HCT116 (cell line): ENCODE data around the gene ACMSD. TPM values are rescaled to one million over a fixed set of nuclear protein-coding genes. Genes with fewer than 3 reads are reported as not detected.

Experiments
- ATAC-seq: fragments of 200-7000 bp; cut with Tn5 transposase; 2 replicates; pipeline ENCODE4 v1.9.1; 2020; ENCODE audit warnings: mild to moderate bottlenecking, moderate library complexity
- BruUV-seq: library from RNA; stranded (reverse); fragments of 400-500 nt; replicated peaks from 2 replicates; lab custom pipeline; 2021; lab: Mats Ljungman, UMichigan
- CTCF ChIA-PET: fragments of 300-600 bp; sonication (Branson Sonifier 250); formaldehyde crosslinking; loops from one replicate; lab custom pipeline; 2021; ENCODE audit warnings: antibody characterized with exemption; lab: Charles Lee
- POLR2A ChIA-PET: fragments of 300-600, 350-600 bp; sonication (Branson Sonifier 250); formaldehyde crosslinking; loops from one replicate; lab custom pipeline; 2021; ENCODE audit warnings: antibody characterized with exemption; lab: Charles Lee
- RAD21 ChIA-PET, 2 experiments: fragments of 300-600 bp; sonication (Branson Sonifier 250); formaldehyde crosslinking; loops; one replicate each; lab custom pipeline; 2023; ENCODE audit warnings: low total read pairs in 2 of 2; ENCODE audit not compliant: uncharacterized antibody in 2 of 2, unreplicated experiment in 2 of 2, low non-redundant PET in 1 of 2; lab: Charles Lee
- DNase-seq: peaks from one replicate; pipeline ENCODE4 v3.0.0-alpha.2; 2010; ENCODE audit warnings: low read depth, low spot score
- H2AFZ ChIP-seq: fragments of 200-600 bp; shearing (Covaris generic), sonication (generic); 2 replicates; pipeline ENCODE4 v1.6.1; 2017; ENCODE audit warnings: low read depth, mixed run types, mixed read lengths, antibody characterized with exemption, low read length; ENCODE audit not compliant: poor library complexity, severe bottlenecking
- H3K27ac ChIP-seq: 2 replicates; pipeline ENCODE4 v1.5.1; 2012; ENCODE audit warnings: low read depth, low read length
- H3K27me3 ChIP-seq: fragments of 200-600 bp; sonication (generic); 2 replicates; pipeline ENCODE4 v1.6.1; 2016; ENCODE audit warnings: mixed run types, low read length, mixed read lengths; ENCODE audit not compliant: insufficient read depth
- H3K36me3 ChIP-seq, 2 experiments: fragments of 200-500 bp in 1 of 2; fragments of 200-600 bp in 1 of 2; sonication (Bioruptor generic) in 1 of 2; sonication (generic) in 1 of 2; 2 replicates each; pipeline versions ENCODE4 v1.5.1 to v1.6.1; 2014 to 2016; ENCODE audit warnings: low read length in 2 of 2, inconsistent platforms in 1 of 2, mixed read lengths in 1 of 2, mixed run types in 1 of 2; ENCODE audit not compliant: insufficient read depth in 2 of 2, control insufficient read depth in 1 of 2
- H3K4me1 ChIP-seq, 2 experiments: fragments of 200-600 bp in 1 of 2; sonication (generic) in 1 of 2; 2 replicates each; pipeline versions ENCODE4 v1.5.1 to v1.6.1; 2012 to 2017; ENCODE audit warnings: low read length in 2 of 2, inconsistent platforms in 1 of 2, mild to moderate bottlenecking in 1 of 2, mixed read lengths in 1 of 2, mixed run types in 1 of 2, moderate library complexity in 1 of 2; ENCODE audit not compliant: insufficient read depth in 2 of 2, control insufficient read depth in 1 of 2
- H3K4me2 ChIP-seq: fragments of 200-600 bp; sonication (generic); 2 replicates; pipeline ENCODE4 v1.6.1; 2017; ENCODE audit warnings: mixed run types, low read length, mixed read lengths
- H3K4me3 ChIP-seq, 2 experiments: fragments of 200-600 bp in 1 of 2; sonication (generic) in 1 of 2; replicated peaks in 1 of 2; 2 replicates each; pipeline ENCODE4 v1.5.1; 2011 to 2016; ENCODE audit warnings: low read length in 2 of 2, control low read depth in 1 of 2, low read depth in 1 of 2, mild to moderate bottlenecking in 1 of 2, mixed read lengths in 1 of 2, mixed run types in 1 of 2
- H3K79me2 ChIP-seq: fragments of 200-600 bp; sonication (generic); 2 replicates; pipeline ENCODE4 v1.6.1; 2017; ENCODE audit warnings: mild to moderate bottlenecking, mixed run types, low read length, moderate library complexity, mixed read lengths; ENCODE audit not compliant: insufficient read depth
- H3K9ac ChIP-seq: fragments of 200-600 bp; sonication (generic); 2 replicates; pipeline ENCODE4 v1.6.1; 2016; ENCODE audit warnings: low read length, mixed read lengths
- H3K9me2 ChIP-seq: fragments of 200-600 bp; sonication (generic), shearing (Covaris generic); 2 replicates; pipeline ENCODE4 v1.6.1; 2017; ENCODE audit warnings: mixed run types, mild to moderate bottlenecking, moderate library complexity; ENCODE audit not compliant: insufficient read depth
- H3K9me3 ChIP-seq, 2 experiments: fragments of 200-500 bp in 1 of 2; fragments of 200-600 bp in 1 of 2; sonication (Bioruptor generic) in 1 of 2; sonication (generic) in 1 of 2; 2 replicates each; pipeline ENCODE4 v1.6.1; 2014 to 2017; ENCODE audit warnings: low read length in 2 of 2, mixed read lengths in 2 of 2, inconsistent platforms in 1 of 2, low read depth in 1 of 2, mild to moderate bottlenecking in 1 of 2, mixed run types in 1 of 2, moderate library complexity in 1 of 2; ENCODE audit not compliant: control insufficient read depth in 1 of 2, insufficient read depth in 1 of 2
- H4K20me1 ChIP-seq: fragments of 200-600 bp; sonication (generic), shearing (Covaris generic); 2 replicates; pipeline ENCODE4 v1.6.1; 2017; ENCODE audit warnings: mixed run types, mild to moderate bottlenecking, moderate library complexity; ENCODE audit not compliant: insufficient read depth
- EGR1 ChIP-seq: IDR thresholded peaks from 2 replicates; pipeline ENCODE4 v1.6.1; 2012; ENCODE audit warnings: low read depth
- EZH2 ChIP-seq: fragments of 200-600 bp; sonication (generic); IDR thresholded peaks from 2 replicates; pipeline ENCODE4 v1.6.1; 2017; ENCODE audit warnings: antibody characterized with exemption, mixed run types
- POLR2AphosphoS5 ChIP-seq: IDR thresholded peaks from 2 replicates; pipeline ENCODE4 v1.6.1; 2011; ENCODE audit warnings: mild to moderate bottlenecking, low read depth, low read length, moderate library complexity
- RAD21 ChIP-seq: IDR thresholded peaks from 2 replicates; pipeline ENCODE4 v1.6.1; 2012; ENCODE audit warnings: low read depth, mild to moderate bottlenecking
- SIN3A ChIP-seq: IDR thresholded peaks from 2 replicates; pipeline ENCODE4 v1.6.1; 2012; ENCODE audit warnings: low read depth
- ZNF274 ChIP-seq: fragments of 200-500 bp; sonication (Bioruptor generic); IDR thresholded peaks from 2 replicates; pipeline ENCODE4 v1.6.1; 2014; ENCODE audit warnings: mild to moderate bottlenecking, low read depth, low read length, inconsistent platforms
- intact Hi-C: fragments of 100-400 bp; cut with micrococcal nuclease; formaldehyde crosslinking; loops from 2 replicates; pipeline ENCODE4 v1.10.0; 2022
- total RNA-seq: library from RNA; stranded (reverse); gene quantifications from one replicate; pipeline ENCODE4 v1.2.1, GENCODE V29; 2021; ENCODE audit not compliant: unreplicated experiment
- TF ChIP-seq, protein P1 (sequence below): IDR thresholded peaks from 2 replicates; pipeline ENCODE4 v1.6.1; 2011; ENCODE audit warnings: mild to moderate bottlenecking, low read length, moderate library complexity; ENCODE audit not compliant: insufficient replicate concordance; ENCODE audit errors: extremely low read depth

Gene ACMSD
- total RNA-seq, 1 experiment from 2014 or later = not detected

DNA sequence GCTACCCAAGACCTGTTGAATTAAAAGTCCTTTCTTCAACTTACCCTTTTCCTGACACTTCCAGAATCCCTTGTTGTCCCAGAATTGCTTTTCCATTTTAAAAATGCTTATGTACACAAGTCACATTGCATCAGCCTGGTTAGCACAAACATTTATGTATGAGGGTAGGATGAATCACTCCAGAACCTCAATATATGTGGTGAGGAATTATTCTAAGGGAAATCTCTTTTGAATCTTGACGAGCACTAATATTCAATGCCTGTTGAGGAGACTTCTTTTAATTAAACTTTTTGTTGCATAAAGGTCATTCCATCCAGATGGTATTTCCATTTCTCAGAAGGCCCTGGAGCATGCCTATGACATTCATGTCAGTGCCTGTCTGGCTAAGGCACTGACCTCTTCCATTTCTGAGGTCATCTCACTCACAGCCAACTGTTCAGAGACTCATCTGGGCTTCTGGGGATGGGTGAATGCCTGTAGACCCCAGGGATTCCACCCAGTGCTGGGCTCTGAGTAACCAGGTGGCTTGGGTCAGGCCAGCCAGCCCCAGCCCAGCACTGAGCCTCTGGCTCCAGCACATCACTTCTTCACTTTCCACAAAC, 28.2 kb downstream of the ACMSD start:
- TF ChIP-seq, protein P1, sequence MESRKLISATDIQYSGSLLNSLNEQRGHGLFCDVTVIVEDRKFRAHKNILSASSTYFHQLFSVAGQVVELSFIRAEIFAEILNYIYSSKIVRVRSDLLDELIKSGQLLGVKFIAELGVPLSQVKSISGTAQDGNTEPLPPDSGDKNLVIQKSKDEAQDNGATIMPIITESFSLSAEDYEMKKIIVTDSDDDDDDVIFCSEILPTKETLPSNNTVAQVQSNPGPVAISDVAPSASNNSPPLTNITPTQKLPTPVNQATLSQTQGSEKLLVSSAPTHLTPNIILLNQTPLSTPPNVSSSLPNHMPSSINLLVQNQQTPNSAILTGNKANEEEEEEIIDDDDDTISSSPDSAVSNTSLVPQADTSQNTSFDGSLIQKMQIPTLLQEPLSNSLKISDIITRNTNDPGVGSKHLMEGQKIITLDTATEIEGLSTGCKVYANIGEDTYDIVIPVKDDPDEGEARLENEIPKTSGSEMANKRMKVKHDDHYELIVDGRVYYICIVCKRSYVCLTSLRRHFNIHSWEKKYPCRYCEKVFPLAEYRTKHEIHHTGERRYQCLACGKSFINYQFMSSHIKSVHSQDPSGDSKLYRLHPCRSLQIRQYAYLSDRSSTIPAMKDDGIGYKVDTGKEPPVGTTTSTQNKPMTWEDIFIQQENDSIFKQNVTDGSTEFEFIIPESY = no peak
- TF ChIP-seq EZH2 = no peak
- no peak for TF ChIP-seq RAD21
- no peak for TF ChIP-seq SIN3A
- no peak for TF ChIP-seq EGR1
- TF ChIP-seq ZNF274 = no peak
- no peak for TF ChIP-seq POLR2AphosphoS5
- TF ChIP-seq, all 23 proteins: peak for 0
- H3K4me2 ChIP-seq = no peak overlapping the region
- CTCF ChIA-PET = no interaction called here
- H2AFZ ChIP-seq = no peak overlapping the region
- no peaks in the 10 kb centered on the region for H3K4me1 ChIP-seq
- ATAC-seq (no peak), DNase-seq (no peak)
- no peak overlapping the region for H3K4me3 ChIP-seq
- no peaks in the 10 kb centered on the region for H3K79me2 ChIP-seq
- H3K27me3 ChIP-seq = no peaks in the 10 kb centered on the region
- H3K9ac ChIP-seq = no peak overlapping the region
- no peaks in the 10 kb centered on the region for H3K36me3 ChIP-seq
- RAD21 ChIA-PET = no interaction called here
- POLR2A ChIA-PET = interaction anchor here (0.6 kb wide), 1 partner anchor 11 kb away, joined by 3 read pairs; no protein-coding TSS in a partner anchor
- H3K9me3 ChIP-seq = no peaks in the 10 kb centered on the region
- no peak overlapping the region for H3K27ac ChIP-seq
- H4K20me1 ChIP-seq = no peaks in the 10 kb centered on the region
- intact Hi-C loops = no loop called here
- no peaks in the 10 kb centered on the region for H3K9me2 ChIP-seq
- no TSS peak for BruUV-seq
